H1 (cell line): Measurements from ENCODE around the gene MACROD2. TPM values are rescaled to one million over a fixed set of nuclear protein-coding genes. Genes with fewer than 3 reads are reported as not detected.

Source experiments
- CTCF ChIA-PET: fragments of 300-600 bp; sonication (Branson Sonifier 250); formaldehyde crosslinking; loops from one replicate; lab custom pipeline; 2021; ENCODE audit not compliant: partially characterized antibody; lab: Charles Lee
- POLR2A ChIA-PET: fragments of 300-600 bp; sonication (Branson Sonifier 250); formaldehyde crosslinking; loops from one replicate; lab custom pipeline; 2021; ENCODE audit warnings: inconsistent platforms; ENCODE audit not compliant: partially characterized antibody; lab: Charles Lee
- DNase-seq, 2 experiments: peaks; one replicate each; pipeline versions ENCODE4 v3.0.0 to v3.0.0-alpha.2; 2010 to 2022; ENCODE audit warnings: low spot score in 2 of 2, low read depth in 1 of 2, mixed read lengths in 1 of 2
- FAIRE-seq: peaks from 2 replicates; lab custom pipeline; 2011; peaks lifted over from hg19 to GRCh38; lab: Jason Lieb, UNC
- H2AFZ ChIP-seq: 2 replicates; pipeline ENCODE4 v1.8.1; 2012; ENCODE audit warnings: low read length, inconsistent platforms
- H2AK5ac ChIP-seq: 2 replicates; pipeline ENCODE4 v1.6.1; 2013; ENCODE audit warnings: low read depth, low read length
- H2BK120ac ChIP-seq: replicated peaks from 2 replicates; pipeline ENCODE3; 2013; ENCODE audit warnings: low read depth, low read length, inconsistent platforms
- H2BK12ac ChIP-seq: 2 replicates; pipeline ENCODE4 v1.6.1; 2013; ENCODE audit warnings: low read depth, low read length
- H2BK15ac ChIP-seq: 2 replicates; pipeline ENCODE4 v1.6.1; 2013; ENCODE audit warnings: low read length
- H2BK20ac ChIP-seq: 2 replicates; pipeline ENCODE4 v1.6.1; 2013; ENCODE audit warnings: low read length
- H2BK5ac ChIP-seq: 2 replicates; pipeline ENCODE4 v1.6.1; 2013; ENCODE audit warnings: low read depth, low read length
- H3K14ac ChIP-seq: 2 replicates; pipeline ENCODE4 v1.6.1; 2013; ENCODE audit warnings: inconsistent platforms; ENCODE audit not compliant: insufficient read length
- H3K18ac ChIP-seq: 2 replicates; pipeline ENCODE4 v1.6.1; 2013; ENCODE audit warnings: low read length; ENCODE audit errors: extremely low read depth
- H3K23ac ChIP-seq: 2 replicates; pipeline ENCODE4 v1.6.1; 2013; ENCODE audit warnings: inconsistent platforms; ENCODE audit not compliant: insufficient read length
- H3K23me2 ChIP-seq: 2 replicates; pipeline ENCODE4 v1.6.1; 2013; ENCODE audit warnings: low read depth, low read length
- H3K27ac ChIP-seq: 2 replicates; pipeline ENCODE4 v1.6.1; 2011; ENCODE audit warnings: low read depth, low read length, inconsistent platforms
- H3K27me3 ChIP-seq, 4 experiments: replicated peaks in 1 of 4; 1 replicate in 1 of 4; 2 replicates in 3 of 4; pipeline versions ENCODE4 v1.6.1 to v1.8.1; 2011 to 2013; ENCODE audit warnings: low read length in 3 of 4, mild to moderate bottlenecking in 3 of 4, inconsistent platforms in 2 of 4, mixed read lengths in 2 of 4, moderate library complexity in 1 of 4; ENCODE audit not compliant: control insufficient read depth in 3 of 4, insufficient read depth in 3 of 4; ENCODE audit errors: extremely low read depth in 1 of 4
- H3K36me3 ChIP-seq, 4 experiments: 2 replicates each; pipeline versions ENCODE4 v1.6.1 to v1.8.1; 2011 to 2013; ENCODE audit warnings: mild to moderate bottlenecking in 4 of 4, low read length in 3 of 4, moderate library complexity in 2 of 4, control low read depth in 1 of 4, inconsistent platforms in 1 of 4; ENCODE audit not compliant: insufficient read depth in 4 of 4, control insufficient read depth in 2 of 4
- H3K4ac ChIP-seq: replicated peaks from 2 replicates; pipeline ENCODE3; 2013; ENCODE audit warnings: low read length, low read depth, mixed read lengths, inconsistent platforms; ENCODE audit not compliant: insufficient read length
- H3K4me1 ChIP-seq, 4 experiments: replicated peaks in 1 of 4; 1 replicate in 1 of 4; 2 replicates in 3 of 4; pipeline versions ENCODE4 v1.6.1 to v1.8.1; 2011 to 2013; ENCODE audit warnings: low read length in 3 of 4, inconsistent platforms in 2 of 4, mixed read lengths in 1 of 4; ENCODE audit not compliant: insufficient read depth in 4 of 4, control insufficient read depth in 3 of 4
- H3K4me2 ChIP-seq, 2 experiments: 2 replicates each; pipeline versions ENCODE4 v1.6.1 to v1.8.1; 2011 to 2013; ENCODE audit warnings: low read depth in 2 of 2, low read length in 2 of 2, control low read depth in 1 of 2, inconsistent platforms in 1 of 2, mild to moderate bottlenecking in 1 of 2; ENCODE audit not compliant: insufficient read depth in 1 of 2
- H3K4me3 ChIP-seq, 4 experiments: fragments of 200-600, 300-600 bp in 1 of 4; sonication (generic), shearing (Covaris generic), sonication (Bioruptor Twin) in 1 of 4; 2 replicates each; pipeline versions ENCODE4 v1.5.1 to v1.8.1; 2011 to 2016; ENCODE audit warnings: low read length in 4 of 4, low read depth in 3 of 4, control low read depth in 2 of 4, inconsistent platforms in 2 of 4, mild to moderate bottlenecking in 2 of 4, mixed read lengths in 1 of 4, moderate library complexity in 1 of 4; ENCODE audit not compliant: insufficient read depth in 2 of 4; ENCODE audit errors: extremely low read depth in 1 of 4
- H3K56ac ChIP-seq: replicated peaks from 2 replicates; pipeline ENCODE3; 2013; ENCODE audit warnings: low read depth, mild to moderate bottlenecking, mixed read lengths, low read length, inconsistent platforms; ENCODE audit not compliant: insufficient read length
- H3K79me1 ChIP-seq: 2 replicates; pipeline ENCODE4 v1.6.1; 2013; ENCODE audit warnings: low read depth, low read length, control low read depth
- H3K79me2 ChIP-seq, 2 experiments: 2 replicates each; pipeline versions ENCODE4 v1.6.1 to v1.8.1; 2012 to 2013; ENCODE audit warnings: low read length in 2 of 2, mild to moderate bottlenecking in 2 of 2, inconsistent platforms in 1 of 2; ENCODE audit not compliant: insufficient read depth in 2 of 2, control insufficient read depth in 1 of 2
- H3K9ac ChIP-seq, 4 experiments: replicated peaks in 1 of 4; 1 replicate in 1 of 4; 2 replicates in 3 of 4; pipeline versions ENCODE4 v1.6.1 to v1.8.1; 2011 to 2013; ENCODE audit warnings: low read depth in 3 of 4, low read length in 3 of 4, control low read depth in 2 of 4, mild to moderate bottlenecking in 2 of 4, moderate library complexity in 2 of 4, inconsistent platforms in 1 of 4; ENCODE audit errors: extremely low read depth in 1 of 4
- H3K9me3 ChIP-seq, 2 experiments: 2 replicates each; pipeline versions ENCODE4 v1.6.1 to v1.8.1; 2012 to 2013; ENCODE audit warnings: mild to moderate bottlenecking in 2 of 2, moderate library complexity in 2 of 2, control low read depth in 1 of 2, inconsistent platforms in 1 of 2, low read depth in 1 of 2, low read length in 1 of 2, mixed read lengths in 1 of 2; ENCODE audit not compliant: insufficient read depth in 2 of 2
- H4K20me1 ChIP-seq, 2 experiments: replicated peaks in 1 of 2; 2 replicates each; pipeline versions ENCODE3 to v1.8.1; 2011 to 2013; ENCODE audit warnings: inconsistent platforms in 2 of 2, low read length in 2 of 2, mild to moderate bottlenecking in 1 of 2; ENCODE audit not compliant: insufficient read depth in 2 of 2, control insufficient read depth in 1 of 2
- H4K5ac ChIP-seq: 2 replicates; pipeline ENCODE4 v1.6.1; 2013; ENCODE audit warnings: low read length, low read depth, mixed read lengths, inconsistent platforms; ENCODE audit not compliant: insufficient read length
- H4K8ac ChIP-seq: 2 replicates; pipeline ENCODE4 v1.8.0; 2013; ENCODE audit warnings: mild to moderate bottlenecking, moderate library complexity, low read length, inconsistent platforms; ENCODE audit not compliant: insufficient read depth; ENCODE audit errors: extremely low read depth
- H4K91ac ChIP-seq: replicated peaks from 2 replicates; pipeline ENCODE3; 2013; ENCODE audit warnings: low read length, mixed read lengths, inconsistent platforms; ENCODE audit not compliant: insufficient read length
- ASH2L ChIP-seq: fragments of 200-600, 300-600 bp; sonication (generic); IDR thresholded peaks from one replicate; pipeline ENCODE4 v1.7.1; 2017; ENCODE audit warnings: low read length
- BACH1 ChIP-seq: IDR thresholded peaks from 2 replicates; pipeline ENCODE4 v1.6.1; 2012; ENCODE audit warnings: low read length, improper control_type of control experiment
- CBX5 ChIP-seq: fragments of 300-800, 300-1000 bp; sonication (generic); IDR thresholded peaks from 2 replicates; pipeline ENCODE4 v1.7.1; 2016; ENCODE audit warnings: antibody characterized with exemption, low read length, low read depth
- CBX8 ChIP-seq: fragments of 300-800, 300-1000 bp; sonication (generic); IDR thresholded peaks from 2 replicates; pipeline ENCODE4 v1.7.1; 2016; ENCODE audit warnings: low read depth, low read length, borderline replicate concordance
- EZH2 ChIP-seq: fragments of 200-600 bp; sonication (generic); IDR thresholded peaks from 2 replicates; pipeline ENCODE4 v1.7.1; 2012; ENCODE audit warnings: low read depth, mild to moderate bottlenecking, moderate library complexity, low read length, inconsistent platforms; ENCODE audit not compliant: severe bottlenecking
- HDAC2 ChIP-seq, 2 experiments: fragments of 300-600 bp in 1 of 2; sonication (generic) in 1 of 2; IDR thresholded peaks; 2 replicates each; pipeline ENCODE4 v1.6.1; 2011 to 2012; ENCODE audit warnings: low read depth in 2 of 2, low read length in 2 of 2, mild to moderate bottlenecking in 2 of 2, moderate library complexity in 2 of 2, borderline replicate concordance in 1 of 2, inconsistent platforms in 1 of 2
- MAFK ChIP-seq: IDR thresholded peaks from 2 replicates; pipeline ENCODE4 v1.6.1; 2012; ENCODE audit warnings: low read depth, mild to moderate bottlenecking, improper control_type of control experiment, low read length
- NANOG ChIP-seq: IDR thresholded peaks from 2 replicates; pipeline ENCODE4 v1.6.1; 2011; ENCODE audit warnings: low read length, low read depth, mild to moderate bottlenecking, inconsistent platforms; ENCODE audit not compliant: insufficient read depth, poor library complexity, severe bottlenecking
- RXRA ChIP-seq: IDR thresholded peaks from 2 replicates; pipeline ENCODE4 v1.6.1; 2011; ENCODE audit warnings: low read depth, mild to moderate bottlenecking, low read length, moderate library complexity; ENCODE audit not compliant: insufficient read depth
- SP1 ChIP-seq: IDR thresholded peaks from 2 replicates; pipeline ENCODE4 v1.6.1; 2011; ENCODE audit warnings: low read depth, low read length
- SP2 ChIP-seq: IDR thresholded peaks from 2 replicates; pipeline ENCODE4 v1.6.1; 2012; ENCODE audit warnings: mild to moderate bottlenecking, low read length, inconsistent platforms
- TBP ChIP-seq: IDR thresholded peaks from 2 replicates; pipeline ENCODE4 v1.6.1; 2011; ENCODE audit warnings: low read depth, low read length, improper control_type of control experiment
- TCF12 ChIP-seq: IDR thresholded peaks from 2 replicates; pipeline ENCODE4 v1.6.1; 2011; ENCODE audit warnings: low read depth, mild to moderate bottlenecking, low read length
- ZNF274 ChIP-seq: IDR thresholded peaks from 2 replicates; pipeline ENCODE4 v1.7.0; 2012; ENCODE audit warnings: low read length, borderline replicate concordance; ENCODE audit errors: extremely low read depth
- WGBS, 2 experiments: shearing (Covaris generic) in 1 of 2; methylation state at CpG; one replicate each; pipeline versions ENCODE4 v1.1.6 to v1.1.7; 2013 to 2015; ENCODE audit warnings: low lambda C conversion rate in 2 of 2, mixed read lengths in 2 of 2, inconsistent platforms in 1 of 2, low coverage in 1 of 2, missing lambda C conversion rate in 1 of 2; ENCODE audit not compliant: insufficient replicate concordance in 2 of 2, insufficient coverage in 1 of 2, insufficient read length in 1 of 2; ENCODE audit errors: extremely low coverage in 1 of 2, missing lambda C conversion rate in 1 of 2; 5-methylcytosine and 5-hydroxymethylcytosine counted together
- polyA plus RNA-seq, 7 experiments: library from polyadenylated mRNA; depleted of rRNA in 3 of 7; stranded (reverse) in 5 of 7; unstranded in 2 of 7; fragments of >200 nt in 5 of 7; fragments of 200-250 nt in 2 of 7; gene quantifications; 1 replicate in 5 of 7; 2 replicates in 1 of 7; 4 replicates in 1 of 7; pipeline versions ENCODE4 v1.2.1 to v1.2.3, GENCODE V29; 2011 to 2013; ENCODE audit warnings: missing spikeins in 2 of 7, mixed read lengths in 2 of 7
- total RNA-seq: library from RNA; stranded (reverse); fragmentation: NEBNext Ultra II Directional; extraction: Animal tissue kit (Norgen Biotek cat#: 25700); gene quantifications from 2 replicates; pipeline ENCODE4 v1.2.1, GENCODE V29; 2021
- TF ChIP-seq, protein P1 (sequence below): IDR thresholded peaks from 2 replicates; pipeline ENCODE4 v1.6.1; 2012; ENCODE audit warnings: inconsistent platforms

Gene MACROD2
- total and polyA plus RNA-seq, 2 of the 8 experiments (the other 6 are each of a cell fraction or from before 2014, with no cell fraction given) = 0.70 to 3.9 TPM

DNA sequence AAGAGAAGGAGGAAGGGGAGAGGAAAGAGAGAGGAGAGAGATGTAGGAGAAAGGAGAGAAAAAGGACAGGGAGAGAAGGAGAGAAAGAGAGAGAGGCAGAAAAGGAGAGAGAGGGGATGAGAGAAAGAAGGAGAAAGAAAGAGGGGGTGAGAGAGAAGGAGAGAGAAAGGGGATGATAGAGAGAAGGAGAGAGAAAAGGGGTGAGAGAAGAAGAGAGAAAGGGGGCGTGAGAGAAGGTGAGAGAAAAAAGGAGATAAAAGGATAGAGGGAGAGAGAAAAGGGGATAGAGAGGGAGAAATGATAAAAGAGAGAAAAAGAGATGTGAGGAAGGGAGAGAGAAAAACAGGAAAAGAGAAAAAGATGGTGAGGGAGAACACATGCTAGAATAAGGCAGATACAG is 1644.5 kb downstream of the MACROD2 start:
- H3K79me1 ChIP-seq = no peaks in the 10 kb centered on the region
- no peak overlapping the region for H2AK5ac ChIP-seq
- H2BK20ac ChIP-seq = no peak overlapping the region
- no peak overlapping the region for H3K18ac ChIP-seq
- 78 to 92% methylated on average over 1 of the region's 1 CpG for WGBS, 2 experiments
- H4K91ac ChIP-seq = no peak overlapping the region
- no peaks in the 10 kb centered on the region for H4K20me1 ChIP-seq
- no peak for FAIRE-seq
- no peak overlapping the region for H2AFZ ChIP-seq
- no peak overlapping the region for H2BK12ac ChIP-seq
- H3K4me3 ChIP-seq = no peak overlapping the region
- no peak overlapping the region for H3K23ac ChIP-seq
- H3K9me3 ChIP-seq = peaks cover under 1% of the 10 kb centered on the region in 2 experiments; a peak in 1 of 4 replicates
- POLR2A ChIA-PET = no interaction called here
- H3K36me3 ChIP-seq = no peaks in the 10 kb centered on the region
- no peak overlapping the region for H3K4ac ChIP-seq
- H4K8ac ChIP-seq = no peak overlapping the region
- H3K9ac ChIP-seq = no peak overlapping the region
- H2BK15ac ChIP-seq = no peak overlapping the region
- H3K27me3 ChIP-seq = no peaks in the 10 kb centered on the region
- peaks cover 0 to 18% (median 4%) of the 10 kb centered on the region in 4 experiments; a peak in 5 of 7 replicates for H3K4me1 ChIP-seq
- no peak overlapping the region for H3K27ac ChIP-seq
- no peak overlapping the region for H3K14ac ChIP-seq
- DNase-seq = no peak
- no peak overlapping the region for H2BK120ac ChIP-seq
- no peak overlapping the region for H3K4me2 ChIP-seq
- CTCF ChIA-PET = no interaction called here
- H3K79me2 ChIP-seq = no peaks in the 10 kb centered on the region
- H3K23me2 ChIP-seq = no peaks in the 10 kb centered on the region
- no peak overlapping the region for H4K5ac ChIP-seq
- no peak overlapping the region for H3K56ac ChIP-seq
- H2BK5ac ChIP-seq = no peak overlapping the region
- TF ChIP-seq TBP (no peak), MAFK (no peak), TCF12 (no peak), ASH2L (no peak), CBX8 (no peak), CBX5 (no peak), NANOG (no peak), SP1 (no peak), HDAC2 (IDR thresholded peaks at IDR 0.05; ENCODE audit: borderline replicate concordance in 1 of 2, low read depth in 2 of 2, low read length in 2 of 2) (no peak), BACH1 (no peak), ZNF274 (no peak), RXRA (no peak), EZH2 (no peak), SP2 (no peak)
- TF ChIP-seq, protein P1, sequence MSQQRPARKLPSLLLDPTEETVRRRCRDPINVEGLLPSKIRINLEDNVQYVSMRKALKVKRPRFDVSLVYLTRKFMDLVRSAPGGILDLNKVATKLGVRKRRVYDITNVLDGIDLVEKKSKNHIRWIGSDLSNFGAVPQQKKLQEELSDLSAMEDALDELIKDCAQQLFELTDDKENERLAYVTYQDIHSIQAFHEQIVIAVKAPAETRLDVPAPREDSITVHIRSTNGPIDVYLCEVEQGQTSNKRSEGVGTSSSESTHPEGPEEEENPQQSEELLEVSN = no peak
